CMK (cell line): ENCODE measurements around the gene SPDYC.
"Not testable (repeated sequence)": the region's sequence is repeated elsewhere in the genome, so short reads cannot be mapped to it uniquely, and the experiment has no call there.

Source experiments
- DNase-seq: peaks from one replicate; pipeline ENCODE4 v3.0.0-alpha.2; 2010; ENCODE audit warnings: low read depth

The SPDYC gene

GRCh38 chr11:65134240-65134951 lies 35.6 kb upstream of the SPDYC start, which contains the start of gene SYVN1:
SYVN1 (minus strand) TSS chr11:65134519; CDS start chr11:65133601, 918 bp downstream.
- DNase-seq = peak; percentile 72

DNA sequence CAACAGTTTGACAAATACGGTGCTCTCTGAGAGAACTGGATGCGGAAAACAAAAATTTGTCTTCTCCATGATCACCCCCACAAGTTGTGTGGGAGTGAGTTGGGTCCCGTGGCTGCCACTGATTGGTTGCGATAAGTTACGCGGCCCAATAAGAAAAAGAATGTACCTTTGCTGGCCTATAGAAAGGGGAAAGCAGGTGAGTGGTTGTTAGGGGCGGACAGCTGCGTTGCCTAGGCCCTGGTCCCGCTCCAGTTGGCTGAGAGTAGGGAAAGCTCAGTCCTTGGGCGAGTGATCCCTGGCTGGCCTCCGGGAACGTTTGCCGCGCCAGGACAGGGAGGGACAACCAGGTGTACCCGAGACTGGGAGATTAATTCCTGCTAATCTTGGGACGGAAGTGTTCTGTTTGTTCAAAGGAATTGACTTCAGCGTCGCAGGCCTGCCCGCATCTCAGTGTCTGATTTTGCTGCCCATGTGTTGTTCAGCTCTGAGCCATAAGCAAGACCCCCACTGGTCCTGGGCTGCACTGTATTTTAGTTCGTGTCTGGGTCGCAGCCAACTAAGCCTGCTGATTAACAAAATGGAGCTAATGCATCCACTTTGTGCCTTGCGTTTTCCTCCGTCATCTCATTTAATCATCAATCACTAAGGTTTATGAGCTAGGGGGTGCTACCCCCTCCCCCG lies 34.9 kb upstream of the SPDYC start:
- DNase-seq = no peak

- DNase-seq = no peak
These were observed 34.3 kb upstream of the SPDYC start for GRCh38 chr11:65135633-65136145.

GRCh38 chr11:65136515-65137096 lies 33.4 kb upstream of the SPDYC start:
- no peak for DNase-seq

GRCh38 chr11:65141896-65142494 lies 28.0 kb upstream of the SPDYC start:
- DNase-seq = no peak

DNA sequence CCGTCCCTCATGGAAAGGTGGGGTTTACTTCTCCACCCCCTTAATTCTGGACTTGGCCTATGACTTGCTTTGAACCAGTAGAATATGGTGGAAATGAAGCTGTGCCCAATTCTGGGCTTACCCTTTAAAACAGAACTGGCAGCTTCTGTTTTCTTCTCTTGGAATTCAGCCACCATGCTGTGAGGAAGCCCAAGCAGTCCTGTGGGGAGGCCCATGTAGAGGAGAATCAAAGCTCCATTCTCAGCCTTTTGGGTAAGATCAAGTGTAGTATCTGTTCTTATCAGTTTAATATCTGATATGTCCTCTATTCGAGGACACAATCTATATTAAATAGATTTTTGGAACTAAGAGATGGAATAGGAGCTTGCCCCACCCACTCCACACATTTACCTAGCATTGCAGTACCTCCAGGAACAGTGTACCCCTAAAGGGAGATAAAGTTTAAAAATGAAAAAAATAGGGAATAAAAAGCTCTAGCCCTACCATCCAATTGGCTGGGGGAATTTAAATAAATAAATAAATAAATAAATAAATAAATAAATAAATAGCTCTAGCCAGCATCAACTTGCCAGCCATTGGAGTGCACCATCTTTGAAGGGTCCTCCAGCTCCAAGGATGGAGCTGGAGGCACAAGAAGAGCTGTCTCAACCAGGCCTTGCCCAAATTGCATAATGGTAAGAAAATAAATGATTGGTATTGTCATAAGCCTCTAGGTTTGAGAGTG lies 22.5 kb upstream of the SPDYC start:
- no peak for DNase-seq

DNA sequence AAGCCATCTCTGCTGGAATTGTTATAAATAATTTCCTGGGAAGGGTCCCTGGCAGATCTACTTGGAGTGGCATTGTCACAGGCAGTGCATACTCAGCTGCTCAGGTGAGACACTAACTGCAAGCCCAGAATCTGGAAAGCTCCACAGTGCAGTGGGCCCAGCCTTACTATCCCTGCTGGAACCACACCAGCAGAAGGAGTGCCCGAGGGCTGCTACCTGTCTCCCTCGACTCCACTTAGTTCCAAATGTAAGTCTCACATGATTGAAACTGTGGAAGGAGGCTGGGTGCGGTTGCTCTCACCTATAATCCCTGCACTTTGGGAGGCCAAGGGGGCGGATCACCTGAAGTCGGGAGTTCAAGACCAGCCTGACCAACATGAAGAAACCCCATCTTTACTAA lies 21.4 kb upstream of the SPDYC start:
- DNase-seq = no peak

GRCh38 chr11:65150131-65150508 lies 19.9 kb upstream of the SPDYC start:
- not testable (repeated sequence) for DNase-seq

GRCh38 chr11:65150509-65151299 lies 19.3 kb upstream of the SPDYC start:
- DNase-seq = no peak

GRCh38 chr11:65151331-65151899 lies 18.6 kb upstream of the SPDYC start:
- DNase-seq = no peak

DNA sequence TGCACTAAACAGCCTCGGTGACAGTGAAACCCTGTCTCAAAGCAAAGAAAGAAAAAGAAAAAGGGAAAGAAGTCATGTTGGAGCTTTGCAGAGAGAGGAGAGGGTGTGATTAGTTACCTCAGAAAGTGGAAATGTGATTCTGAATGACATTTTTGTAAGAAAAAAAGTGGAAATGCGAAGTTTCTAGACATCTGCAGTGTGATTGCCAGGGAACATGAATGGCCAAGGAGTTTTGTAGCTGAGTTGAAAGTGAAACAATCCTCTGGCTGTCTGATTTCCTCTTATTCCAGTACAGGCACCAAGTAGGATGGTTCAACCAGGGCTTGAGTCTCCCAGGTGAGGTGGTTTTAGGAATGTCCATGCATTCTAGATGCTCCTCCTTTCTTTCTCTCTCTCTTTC lies 17.9 kb upstream of the SPDYC start:
- no peak for DNase-seq

GRCh38 chr11:65156256-65156655 lies 13.8 kb upstream of the SPDYC start:
- DNase-seq = no peak

DNA sequence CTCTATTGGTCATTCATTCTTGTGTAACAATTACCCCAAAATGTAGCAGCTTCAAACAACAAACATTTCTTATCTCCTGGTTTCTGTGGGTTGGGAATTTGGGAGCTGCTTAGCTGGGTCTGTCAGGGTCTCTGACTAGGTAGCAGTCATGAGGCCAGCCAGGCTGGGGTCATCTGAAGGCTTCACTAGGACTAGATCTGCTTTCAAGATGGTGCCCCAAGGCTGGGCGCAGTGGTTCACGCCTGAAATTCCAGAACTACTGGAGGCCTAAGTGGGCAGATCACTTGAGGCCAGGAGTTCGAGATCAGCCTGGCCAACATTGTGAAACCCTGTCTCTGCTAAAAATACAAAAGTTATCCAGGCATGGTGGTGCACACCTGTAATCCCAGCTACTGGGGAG lies 13.1 kb upstream of the SPDYC start:
- no peak for DNase-seq

DNA sequence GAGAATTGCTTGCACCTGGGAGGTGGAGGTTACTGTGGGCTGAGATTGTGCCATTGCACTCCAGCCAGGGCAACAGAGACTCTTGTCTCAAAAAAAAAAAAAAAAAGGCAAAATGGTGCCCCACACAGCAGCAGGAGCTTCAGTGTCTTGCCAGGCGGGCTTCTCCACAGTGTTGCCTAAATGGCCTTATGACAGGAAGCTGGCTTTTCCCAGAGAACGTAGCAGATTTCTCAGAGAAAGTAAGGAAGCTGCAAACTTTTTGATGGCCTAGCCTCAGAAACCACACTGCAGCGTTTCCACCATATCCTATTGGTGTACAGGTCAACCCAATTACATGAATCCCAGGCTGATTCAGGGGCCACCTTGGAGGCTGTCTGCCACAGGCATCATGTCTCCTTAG lies 12.7 kb upstream of the SPDYC start:
- no peak for DNase-seq

GRCh38 chr11:65159012-65159411 lies 11.0 kb upstream of the SPDYC start:
- DNase-seq = no peak

DNA sequence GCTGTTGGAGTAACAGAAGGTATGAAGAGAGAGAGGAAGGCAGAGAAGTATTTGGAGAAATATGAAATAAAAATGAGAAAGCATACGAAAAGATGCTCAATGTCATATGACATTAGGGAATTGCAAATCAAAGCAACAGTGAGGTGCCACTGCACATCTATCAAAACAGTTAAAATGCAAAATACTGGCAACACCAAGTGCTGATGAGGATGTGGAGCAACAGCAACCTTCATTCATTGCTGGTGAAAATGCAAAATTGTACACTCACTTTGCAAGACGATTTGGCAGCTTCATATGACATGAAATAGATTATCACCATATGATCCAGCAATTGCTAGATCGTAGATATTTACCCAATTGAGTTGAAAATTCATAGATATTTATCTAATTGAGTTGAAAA lies 9.4 kb upstream of the SPDYC start:
- no peak for DNase-seq

DNA sequence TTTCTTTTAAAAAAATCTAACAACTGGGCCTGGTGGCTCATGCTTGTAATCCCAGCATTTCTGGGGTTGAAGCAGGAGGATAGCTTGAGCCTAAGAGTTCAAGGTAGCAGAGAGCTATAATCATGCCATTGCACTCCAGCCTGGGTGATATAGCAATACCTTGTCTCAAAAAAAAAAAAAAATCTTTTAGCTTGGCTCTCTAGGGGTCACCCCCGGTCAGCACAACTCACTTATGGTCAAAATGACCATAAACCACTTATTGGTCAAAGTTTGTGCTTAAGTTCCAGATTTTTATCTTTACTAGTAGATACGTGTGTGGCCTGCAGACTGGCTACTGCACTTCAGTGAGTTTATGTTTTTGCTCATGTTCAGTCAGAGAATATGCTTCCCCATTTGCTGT lies 6.3 kb upstream of the SPDYC start:
- DNase-seq = no peak

DNA sequence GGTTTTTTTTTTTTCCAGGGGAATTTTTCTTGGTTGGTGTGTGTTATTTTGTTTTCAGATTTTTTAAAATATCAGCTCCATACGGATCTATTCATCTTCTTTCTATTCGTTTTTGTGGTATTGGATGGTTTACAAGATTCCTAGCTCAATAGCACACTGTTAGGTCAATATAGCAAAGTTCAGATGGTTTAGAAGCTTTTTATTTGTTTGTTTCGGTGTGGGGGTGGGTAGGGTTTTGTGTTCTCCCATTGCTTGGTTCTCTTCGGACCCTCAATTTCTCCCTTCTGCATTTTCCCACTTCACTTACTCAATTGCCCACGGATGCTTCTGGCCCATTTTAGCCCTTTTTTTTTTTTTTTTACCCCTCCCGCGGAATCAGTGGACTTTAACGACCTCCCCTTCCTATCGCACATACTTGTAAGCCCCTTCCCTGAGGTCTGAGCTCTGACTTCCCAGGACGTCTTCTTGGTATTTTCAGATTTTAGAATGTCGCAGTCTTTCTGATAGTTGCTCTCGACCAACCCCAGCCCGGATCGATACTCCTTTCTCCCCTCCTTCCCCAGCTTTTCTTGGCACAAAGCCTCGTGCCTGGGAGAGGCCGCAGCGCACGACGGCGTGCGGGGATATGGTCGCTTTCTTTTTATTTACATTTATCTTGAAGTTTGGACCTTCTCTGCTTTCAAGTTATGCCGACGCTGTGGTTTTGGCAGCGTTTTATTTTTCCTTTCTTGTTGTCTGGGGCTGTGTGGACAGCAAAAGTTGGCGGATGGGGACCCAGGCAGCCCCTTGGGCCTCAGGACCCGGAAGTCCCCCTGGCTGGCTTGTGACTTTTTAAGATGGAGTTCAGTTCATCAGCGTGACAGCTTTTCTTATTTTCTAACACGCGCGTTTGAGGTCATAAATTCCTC lies 4.4 kb upstream of the SPDYC start:
- DNase-seq = no peak

GRCh38 chr11:65166893-65167292 lies 3.1 kb upstream of the SPDYC start:
- DNase-seq = no peak

DNA sequence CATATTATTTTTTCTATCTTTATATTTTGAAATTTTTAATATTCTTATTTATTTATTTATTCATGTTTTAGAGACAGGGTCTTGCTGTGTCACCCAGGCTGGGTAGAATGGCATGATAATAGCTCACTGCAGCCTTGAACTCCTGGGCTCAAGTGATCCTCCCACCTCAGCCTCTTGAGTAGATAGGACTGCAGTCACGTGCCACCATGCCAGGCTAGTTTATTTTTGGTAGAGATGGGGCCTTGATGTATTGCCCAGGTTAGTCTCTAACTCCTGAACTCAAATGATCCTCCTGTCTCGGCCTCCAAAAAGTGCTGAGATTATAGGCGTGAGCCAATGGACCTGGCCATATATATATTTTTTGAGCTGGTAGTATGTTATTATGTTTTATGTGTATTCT lies 2.4 kb upstream of the SPDYC start:
- no peak for DNase-seq
